ENCODE data around the gene B4GALNT2. TPM values are rescaled to one million over a fixed set of nuclear protein-coding genes. Genes with fewer than 3 reads are reported as not detected.

Gene B4GALNT2
- total RNA-seq, 1 donor from 2014 or later = 0.98 TPM

GRCh38 chr17:49148171-49148570, 15.6 kb downstream of the B4GALNT2 start:
- Mint-ChIP-seq H3K36me3 (ENCODE audit: unreplicated experiment) (peaks cover 6% of the 10 kb centered on the region), H3K4me3 (ENCODE audit: unreplicated experiment) (no peak overlapping the region), H3K27me3 (ENCODE audit: unreplicated experiment) (peaks cover 2% of the 10 kb centered on the region), H3K27ac (ENCODE audit: unreplicated experiment) (no peak overlapping the region), H3K9me3 (ENCODE audit: unreplicated experiment) (peaks cover 6% of the 10 kb centered on the region), H3K4me1 (ENCODE audit: low read depth, unreplicated experiment) (peaks cover 3% of the 10 kb centered on the region)
- no peak for DNase-seq
- no peak for TF ChIP-seq CTCF (IDR thresholded peaks at IDR 0.05; ENCODE audit: partially characterized antibody, unreplicated experiment)

- no peaks in the 10 kb centered on the region for H3K36me3 Mint-ChIP-seq (ENCODE audit: unreplicated experiment)
- H3K4me1 Mint-ChIP-seq (ENCODE audit: low read depth, unreplicated experiment) = peaks cover 3% of the 10 kb centered on the region
- H3K9me3 Mint-ChIP-seq (ENCODE audit: unreplicated experiment) = peaks cover 1% of the 10 kb centered on the region
- no peak for TF ChIP-seq CTCF (IDR thresholded peaks at IDR 0.05; ENCODE audit: partially characterized antibody, unreplicated experiment)
- H3K27me3 Mint-ChIP-seq (ENCODE audit: unreplicated experiment) = no peaks in the 10 kb centered on the region
- H3K4me3 Mint-ChIP-seq (ENCODE audit: unreplicated experiment) = no peak overlapping the region
- peak overlapping the region; percentile 38 for H3K27ac Mint-ChIP-seq (ENCODE audit: unreplicated experiment)
- no peak for DNase-seq
Measured at GRCh38 chr17:49151996-49152395, 19.4 kb downstream of the B4GALNT2 start.

GRCh38 chr17:49156256-49156655, 23.7 kb downstream of the B4GALNT2 start:
- H3K27ac Mint-ChIP-seq (ENCODE audit: unreplicated experiment) = no peak overlapping the region
- H3K4me1 Mint-ChIP-seq (ENCODE audit: low read depth, unreplicated experiment) = peaks cover 6% of the 10 kb centered on the region
- H3K9me3 Mint-ChIP-seq (ENCODE audit: unreplicated experiment) = peaks cover 1% of the 10 kb centered on the region
- no peak for TF ChIP-seq CTCF (IDR thresholded peaks at IDR 0.05; ENCODE audit: partially characterized antibody, unreplicated experiment)
- no peak for DNase-seq
- no peak overlapping the region for H3K4me3 Mint-ChIP-seq (ENCODE audit: unreplicated experiment)
- peaks cover 4% of the 10 kb centered on the region for H3K27me3 Mint-ChIP-seq (ENCODE audit: unreplicated experiment)
- no peaks in the 10 kb centered on the region for H3K36me3 Mint-ChIP-seq (ENCODE audit: unreplicated experiment)

- no peak for TF ChIP-seq CTCF (IDR thresholded peaks at IDR 0.05; ENCODE audit: partially characterized antibody, unreplicated experiment)
- Mint-ChIP-seq H3K4me3 (ENCODE audit: unreplicated experiment) (peak overlapping the region; percentile 13), H3K4me1 (ENCODE audit: low read depth, unreplicated experiment) (peaks cover 5% of the 10 kb centered on the region), H3K27ac (ENCODE audit: unreplicated experiment) (peak overlapping the region; percentile 8), H3K27me3 (ENCODE audit: unreplicated experiment) (peaks cover 4% of the 10 kb centered on the region), H3K9me3 (ENCODE audit: unreplicated experiment) (no peaks in the 10 kb centered on the region), H3K36me3 (ENCODE audit: unreplicated experiment) (no peaks in the 10 kb centered on the region)
- DNase-seq = no peak
Measured at GRCh38 chr17:49157784-49158183, 25.2 kb downstream of the B4GALNT2 start.

GRCh38 chr17:49162866-49163265, 30.3 kb downstream of the B4GALNT2 start:
- Mint-ChIP-seq H3K9me3 (ENCODE audit: unreplicated experiment) (no peaks in the 10 kb centered on the region), H3K27me3 (ENCODE audit: unreplicated experiment) (peaks cover 6% of the 10 kb centered on the region), H3K4me1 (ENCODE audit: low read depth, unreplicated experiment) (peaks cover 3% of the 10 kb centered on the region), H3K36me3 (ENCODE audit: unreplicated experiment) (no peaks in the 10 kb centered on the region), H3K4me3 (ENCODE audit: unreplicated experiment) (no peak overlapping the region), H3K27ac (ENCODE audit: unreplicated experiment) (no peak overlapping the region)
- no peak for TF ChIP-seq CTCF (IDR thresholded peaks at IDR 0.05; ENCODE audit: partially characterized antibody, unreplicated experiment)
- DNase-seq = no peak

Measured in glutamatergic neuron (in vitro differentiated cells).